Spinal cord (tissue), 10 donors: ENCODE results near the gene VPREB3. TPM values are rescaled to one million over a fixed set of nuclear protein-coding genes. Genes with fewer than 3 reads are reported as not detected.

Source experiments
- DNase-seq, 6 donors: peaks; one replicate each; pipeline versions ENCODE4 v3.0.0 to v3.0.0-alpha.2; 2013 to 2015; ENCODE audit warnings: low spot score in 6 of 6, low read depth in 4 of 6
- H3K27ac ChIP-seq: one replicate; pipeline ENCODE4 v1.5.1; 2013; ENCODE audit warnings: low read depth, low read length, control low read depth
- H3K27me3 ChIP-seq: one replicate; pipeline ENCODE4 v1.6.1; 2013; ENCODE audit warnings: low read length; ENCODE audit not compliant: control insufficient read depth, insufficient read depth
- H3K36me3 ChIP-seq: one replicate; pipeline ENCODE4 v1.6.1; 2013; ENCODE audit warnings: low read length; ENCODE audit not compliant: control insufficient read depth, insufficient read depth
- H3K4me1 ChIP-seq: one replicate; pipeline ENCODE4 v1.6.1; 2013; ENCODE audit warnings: low read length; ENCODE audit not compliant: control insufficient read depth, insufficient read depth
- H3K4me3 ChIP-seq: one replicate; pipeline ENCODE4 v1.5.1; 2013; ENCODE audit warnings: low read depth, low read length, control low read depth
- H3K9me3 ChIP-seq: one replicate; pipeline ENCODE4 v1.6.1; 2013; ENCODE audit warnings: low read length; ENCODE audit not compliant: control insufficient read depth, insufficient read depth
- WGBS: methylation state at CpG from one replicate; pipeline ENCODE4 v1.1.5; 2013; ENCODE audit warnings: missing lambda C conversion rate; ENCODE audit not compliant: insufficient coverage; 5-methylcytosine and 5-hydroxymethylcytosine counted together
- polyA plus RNA-seq, 2 donors: library from polyadenylated mRNA; unstranded; fragments of 120-200 nt; gene quantifications; one replicate each; pipeline ENCODE4 v1.2.1, GENCODE V29; 2013; ENCODE audit not compliant: insufficient read length in 2 of 2
- total RNA-seq, 2 donors: library from RNA; depleted of rRNA in 1 of 2; stranded (reverse); fragments of 120-200 nt in 1 of 2; fragments of >200 nt in 1 of 2; gene quantifications; one replicate each; pipeline versions ENCODE4 v1.2.3 to v1.2.4, GENCODE V29; 2013 to 2014
- donor health status: healthy.

Gene VPREB3
- total and polyA plus RNA-seq, 4 donors = 0.33 to 1.2 (median 0.89) TPM; not detected in 1

GRCh38 chr22:23705358-23705757 lies 48.9 kb downstream of the VPREB3 start:
- Histone ChIP-seq H3K4me3 (no peak overlapping the region), H3K4me1 (no peaks in the 10 kb centered on the region), H3K36me3 (peaks cover 30% of the 10 kb centered on the region), H3K27ac (no peak overlapping the region), H3K9me3 (no peaks in the 10 kb centered on the region), H3K27me3 (no peaks in the 10 kb centered on the region)
- DNase-seq = no peak
- no CpG with 5 or more reads among the region's 3 CpGs for WGBS

- Histone ChIP-seq H3K9me3 (no peaks in the 10 kb centered on the region), H3K27me3 (no peaks in the 10 kb centered on the region), H3K36me3 (peaks cover 28% of the 10 kb centered on the region), H3K27ac (no peak overlapping the region), H3K4me1 (no peaks in the 10 kb centered on the region), H3K4me3 (no peak overlapping the region)
- WGBS = 80% methylated on average over 1 of the region's 3 CpGs
- DNase-seq = no peak
Observed at GRCh38 chr22:23704829-23705228, 49.4 kb downstream of the VPREB3 start.

GRCh38 chr22:23704062-23704461 lies 50.2 kb downstream of the VPREB3 start:
- no peak for DNase-seq
- no peak overlapping the region for H3K4me3 ChIP-seq
- 78% methylated on average over 1 of the region's 5 CpGs for WGBS
- no peaks in the 10 kb centered on the region for H3K9me3 ChIP-seq
- H3K36me3 ChIP-seq = peaks cover 26% of the 10 kb centered on the region
- H3K27ac ChIP-seq = no peak overlapping the region
- H3K27me3 ChIP-seq = no peaks in the 10 kb centered on the region
- no peaks in the 10 kb centered on the region for H3K4me1 ChIP-seq

Other genes starting within 250 kb of the VPREB3 start
- gene IGLL1, start 174.1 kb downstream of the VPREB3 start, total RNA-seq = 1 to 10 TPM in 1 of 2 donors, under 1 TPM in 1; 0.28 to 1.1 TPM
- under 1 TPM in 1 of 2 donors, not detected in 1; 0.33 TPM for gene IGLL1, start 174.1 kb downstream of the VPREB3 start, polyA plus RNA-seq
- under 1 TPM; 0.20 to 0.88 TPM for gene DRICH1, start 122.1 kb downstream of the VPREB3 start, total RNA-seq
- 1 to 10 TPM; 1.5 to 3.8 TPM for gene DRICH1, start 122.1 kb downstream of the VPREB3 start, polyA plus RNA-seq
- gene RGL4, start 63.4 kb downstream of the VPREB3 start, total RNA-seq = 1 to 10 TPM in 1 of 2 donors, under 1 TPM in 1; 0.33 to 3.7 TPM
- 1 to 10 TPM; 2.9 to 4.2 TPM for gene RGL4, start 63.4 kb downstream of the VPREB3 start, polyA plus RNA-seq
- gene ZNF70, start 3.3 kb downstream of the VPREB3 start, total RNA-seq = 10 to 100 TPM in 1 of 2 donors, 1 to 10 TPM in 1; 5.8 to 11.2 TPM
- gene ZNF70, start 3.3 kb downstream of the VPREB3 start, polyA plus RNA-seq = 1 to 10 TPM; 4.3 to 9.5 TPM
- gene C22orf15, start 8.6 kb upstream of the VPREB3 start, total RNA-seq = 1 to 10 TPM in 1 of 2 donors, under 1 TPM in 1; 0.89 to 4.9 TPM
- 1 to 10 TPM; 2.4 to 3.5 TPM for gene C22orf15, start 8.6 kb upstream of the VPREB3 start, polyA plus RNA-seq
- gene CHCHD10, start 13.5 kb upstream of the VPREB3 start, total RNA-seq = 10 to 100 TPM; 10.6 to 39.8 TPM
- 10 to 100 TPM; 92.1 to 97.3 TPM for gene CHCHD10, start 13.5 kb upstream of the VPREB3 start, polyA plus RNA-seq
- 1 to 10 TPM; 4.3 to 6.3 TPM for gene MMP11, start 18.4 kb upstream of the VPREB3 start, total RNA-seq
- 1 to 10 TPM; 6.9 to 7.7 TPM for gene MMP11, start 18.4 kb upstream of the VPREB3 start, polyA plus RNA-seq
- 10 to 100 TPM; 29.5 to 81.3 TPM for gene SMARCB1, start 32.5 kb upstream of the VPREB3 start, total RNA-seq
- 100 to 1,000 TPM; 183 to 186 TPM for gene SMARCB1, start 32.5 kb upstream of the VPREB3 start, polyA plus RNA-seq
- 1 to 10 TPM in 1 of 2 donors, under 1 TPM in 1; 0.50 to 3.6 TPM for gene DERL3, start 84.6 kb upstream of the VPREB3 start, total RNA-seq
- gene DERL3, start 84.6 kb upstream of the VPREB3 start, polyA plus RNA-seq = 1 to 10 TPM; 4.5 to 5.3 TPM
- gene SLC2A11, start 103.5 kb upstream of the VPREB3 start, total RNA-seq = 10 to 100 TPM; 17.4 to 19.9 TPM
- gene SLC2A11, start 103.5 kb upstream of the VPREB3 start, polyA plus RNA-seq = 10 to 100 TPM; 24.9 to 44.3 TPM
- gene MIF, start 140.0 kb upstream of the VPREB3 start, total RNA-seq = 100 to 1,000 TPM in 1 of 2 donors, 10 to 100 TPM in 1; 81.1 to 471 TPM
- 100 to 1,000 TPM; 412 to 473 TPM for gene MIF, start 140.0 kb upstream of the VPREB3 start, polyA plus RNA-seq
- gene GSTT2B, start 206.8 kb upstream of the VPREB3 start, total RNA-seq = 1 to 10 TPM; 1.1 to 5.5 TPM
- 10 to 100 TPM in 1 of 2 donors, 1 to 10 TPM in 1; 8.4 to 10.2 TPM for gene GSTT2B, start 206.8 kb upstream of the VPREB3 start, polyA plus RNA-seq
- gene DDTL, start 212.5 kb upstream of the VPREB3 start, total RNA-seq = 1 to 10 TPM in 1 of 2 donors, under 1 TPM in 1; 0.20 to 1.6 TPM
- gene DDTL, start 212.5 kb upstream of the VPREB3 start, polyA plus RNA-seq = 1 to 10 TPM; 5.3 to 7.5 TPM
- gene DDT, start 220.0 kb upstream of the VPREB3 start, total RNA-seq = 10 to 100 TPM; 66.7 to 96.9 TPM
- 100 to 1,000 TPM in 1 of 2 donors, 10 to 100 TPM in 1; 97.8 to 104 TPM for gene DDT, start 220.0 kb upstream of the VPREB3 start, polyA plus RNA-seq
- under 1 TPM in 1 of 2 donors, not detected in 1; 0.44 TPM for gene GSTT2, start 225.7 kb upstream of the VPREB3 start, total RNA-seq
- under 1 TPM in 1 of 2 donors, not detected in 1; 0.45 TPM for gene GSTT2, start 225.7 kb upstream of the VPREB3 start, polyA plus RNA-seq